Left ventricle myocardium inferior (tissue), 1 donor: ENCODE measurements around the gene PRIM2. TPM values are rescaled to one million over a fixed set of nuclear protein-coding genes. Genes with fewer than 3 reads are reported as not detected.
A peak's percentile ranks its signal among the peaks of the same experiment; 100 is the strongest.
"Not testable (repeated sequence)": the region's sequence is repeated elsewhere in the genome, so short reads cannot be mapped to it uniquely, and the experiment has no call there.

ENCODE experiments used
- DNase-seq: peaks from one replicate; pipeline ENCODE4 v3.0.0-alpha.2; 2020
- H3K27ac ChIP-seq: fragments of 200-600 bp; replicated peaks from 2 replicates; pipeline ENCODE4 v1.8.0; 2021
- H3K27me3 ChIP-seq: fragments of 200-600 bp; 2 replicates; pipeline ENCODE4 v1.8.0; 2021; ENCODE audit warnings: low read depth
- H3K36me3 ChIP-seq: fragments of 200-600 bp; 2 replicates; pipeline ENCODE4 v1.8.0; 2021
- H3K4me1 ChIP-seq: fragments of 200-600 bp; 2 replicates; pipeline ENCODE4 v1.8.0; 2021
- H3K4me3 ChIP-seq: fragments of 200-600 bp; 2 replicates; pipeline ENCODE4 v1.8.0; 2021; ENCODE audit warnings: mild to moderate bottlenecking, moderate library complexity
- H3K9me3 ChIP-seq: fragments of 200-600 bp; replicated peaks from 2 replicates; pipeline ENCODE4 v1.8.0; 2021
- intact Hi-C: fragments of 100-400 bp; cut with micrococcal nuclease; formaldehyde crosslinking; loops from one replicate; pipeline ENCODE4 v1.11.0; 2022
- total RNA-seq: library from RNA; stranded (reverse); fragmentation: NEBNext Ultra II Directional; extraction: Animal tissue kit (Norgen Biotek cat#: 25700); gene quantifications from one replicate; pipeline ENCODE4 v1.2.1, GENCODE V29; 2021
- TF ChIP-seq, protein P1 (sequence below): fragments of 200-600 bp; IDR thresholded peaks from 2 replicates; pipeline ENCODE4 v1.8.0; 2021; ENCODE audit warnings: antibody characterized with exemption, mild to moderate bottlenecking, borderline replicate concordance
- donor health status: DM: no; HTN: yes; CAD: no; lungs with severe emphysema.

Gene PRIM2
- total RNA-seq, 1 donor from 2014 or later, result 3.2 TPM

DNA sequence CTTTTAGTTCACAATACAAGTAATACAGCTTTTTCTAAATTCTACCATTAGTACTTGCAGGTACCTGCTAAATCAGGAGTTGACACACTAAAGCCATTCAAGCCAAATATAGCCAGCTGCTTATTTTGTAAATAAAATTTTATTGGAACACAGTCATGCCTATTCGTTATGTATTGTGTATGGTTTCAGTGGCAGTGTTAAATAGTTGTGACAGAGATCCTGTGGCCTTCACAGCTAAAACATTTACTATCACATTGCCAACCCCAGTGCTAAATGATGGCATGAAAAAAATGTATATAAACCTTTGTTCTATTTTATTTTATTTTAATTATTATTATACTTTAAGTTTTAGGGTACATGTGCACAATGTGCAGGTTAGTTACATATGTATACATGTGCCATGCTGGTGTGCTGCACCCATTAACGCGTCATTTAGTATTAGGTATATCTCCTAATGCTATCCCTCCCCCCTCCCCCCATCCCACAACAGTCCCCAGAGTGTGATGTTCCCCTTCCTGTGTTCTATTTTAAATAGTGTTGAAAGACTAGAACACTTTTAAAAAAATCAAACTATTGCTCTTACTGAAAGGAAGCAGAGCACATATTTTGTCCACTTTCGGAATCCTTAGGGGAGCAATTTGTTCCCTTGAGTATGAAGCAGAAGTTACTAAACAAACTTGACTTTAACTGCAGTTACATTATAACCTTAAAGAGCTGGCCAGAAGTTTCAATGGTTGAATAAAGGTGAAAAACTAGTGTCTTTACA lies 115.7 kb downstream of the PRIM2 start:
- TF ChIP-seq, protein P1, sequence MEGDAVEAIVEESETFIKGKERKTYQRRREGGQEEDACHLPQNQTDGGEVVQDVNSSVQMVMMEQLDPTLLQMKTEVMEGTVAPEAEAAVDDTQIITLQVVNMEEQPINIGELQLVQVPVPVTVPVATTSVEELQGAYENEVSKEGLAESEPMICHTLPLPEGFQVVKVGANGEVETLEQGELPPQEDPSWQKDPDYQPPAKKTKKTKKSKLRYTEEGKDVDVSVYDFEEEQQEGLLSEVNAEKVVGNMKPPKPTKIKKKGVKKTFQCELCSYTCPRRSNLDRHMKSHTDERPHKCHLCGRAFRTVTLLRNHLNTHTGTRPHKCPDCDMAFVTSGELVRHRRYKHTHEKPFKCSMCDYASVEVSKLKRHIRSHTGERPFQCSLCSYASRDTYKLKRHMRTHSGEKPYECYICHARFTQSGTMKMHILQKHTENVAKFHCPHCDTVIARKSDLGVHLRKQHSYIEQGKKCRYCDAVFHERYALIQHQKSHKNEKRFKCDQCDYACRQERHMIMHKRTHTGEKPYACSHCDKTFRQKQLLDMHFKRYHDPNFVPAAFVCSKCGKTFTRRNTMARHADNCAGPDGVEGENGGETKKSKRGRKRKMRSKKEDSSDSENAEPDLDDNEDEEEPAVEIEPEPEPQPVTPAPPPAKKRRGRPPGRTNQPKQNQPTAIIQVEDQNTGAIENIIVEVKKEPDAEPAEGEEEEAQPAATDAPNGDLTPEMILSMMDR, result no peak
- intact Hi-C loops, result no loop called here

DNA sequence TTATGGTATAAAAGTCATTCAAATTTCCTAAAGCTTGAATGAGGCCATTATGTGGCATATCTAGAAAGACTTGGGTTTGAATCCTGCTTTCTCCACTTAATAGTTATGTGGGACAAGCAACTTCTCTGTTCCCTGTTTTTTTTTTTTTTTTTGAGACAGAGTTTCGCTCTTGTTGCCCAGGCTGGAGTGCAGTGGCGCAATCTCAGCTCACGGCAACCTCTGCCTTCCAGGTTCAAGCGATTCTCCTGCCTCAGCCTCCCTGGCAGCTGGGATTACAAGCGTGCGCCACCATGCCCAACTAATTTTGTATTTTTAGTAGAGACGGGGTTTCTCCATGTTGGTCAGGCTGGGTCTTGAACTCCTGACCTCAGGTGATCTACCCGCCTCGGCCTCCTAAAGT lies 116.4 kb downstream of the PRIM2 start:
- Histone ChIP-seq H3K27ac (peak overlapping the region; percentile 27), H3K4me1 (peaks cover 29% of the 10 kb centered on the region)
- H3K9me3 ChIP-seq, H3K4me3 ChIP-seq, H3K36me3 ChIP-seq, intact Hi-C loops, DNase-seq, H3K27me3 ChIP-seq: not testable (repeated sequence)

More for the DNA sequence above, 115.7 kb downstream of the PRIM2 start:
- Histone ChIP-seq H3K27me3 (no peaks in the 10 kb centered on the region), H3K27ac (peak overlapping the region; percentile 27), H3K36me3 (no peaks in the 10 kb centered on the region), H3K4me1 (peaks cover 29% of the 10 kb centered on the region), H3K4me3 (no peak overlapping the region), H3K9me3 (no peaks in the 10 kb centered on the region)
- DNase-seq, result no peak

DNA sequence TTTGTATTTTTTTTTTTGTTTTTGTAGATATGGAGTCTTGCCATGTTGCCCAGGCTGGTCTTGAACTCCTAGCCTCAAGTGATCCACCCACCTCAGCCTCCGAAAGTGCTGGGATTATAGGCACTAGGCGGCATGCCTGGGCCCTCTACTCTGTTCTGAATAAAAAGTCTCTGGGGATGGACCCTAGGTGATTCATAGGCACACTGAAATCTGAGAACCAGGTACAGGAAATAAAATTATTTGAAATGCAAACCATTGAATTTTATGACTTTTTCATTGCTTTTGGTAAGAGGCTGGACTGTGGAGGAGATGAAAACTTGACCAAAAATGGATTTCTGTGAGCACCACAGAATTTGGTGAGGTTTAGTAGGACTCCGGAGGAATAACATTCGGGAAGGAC lies 117.5 kb downstream of the PRIM2 start:
- Histone ChIP-seq H3K4me3 (no peak overlapping the region), H3K27ac (no peak overlapping the region), H3K27me3 (no peaks in the 10 kb centered on the region), H3K9me3 (no peaks in the 10 kb centered on the region), H3K4me1 (peaks cover 29% of the 10 kb centered on the region), H3K36me3 (no peaks in the 10 kb centered on the region)
- TF ChIP-seq, protein P1, result no peak
- no peak for DNase-seq
- intact Hi-C loops, result no loop called here

DNA sequence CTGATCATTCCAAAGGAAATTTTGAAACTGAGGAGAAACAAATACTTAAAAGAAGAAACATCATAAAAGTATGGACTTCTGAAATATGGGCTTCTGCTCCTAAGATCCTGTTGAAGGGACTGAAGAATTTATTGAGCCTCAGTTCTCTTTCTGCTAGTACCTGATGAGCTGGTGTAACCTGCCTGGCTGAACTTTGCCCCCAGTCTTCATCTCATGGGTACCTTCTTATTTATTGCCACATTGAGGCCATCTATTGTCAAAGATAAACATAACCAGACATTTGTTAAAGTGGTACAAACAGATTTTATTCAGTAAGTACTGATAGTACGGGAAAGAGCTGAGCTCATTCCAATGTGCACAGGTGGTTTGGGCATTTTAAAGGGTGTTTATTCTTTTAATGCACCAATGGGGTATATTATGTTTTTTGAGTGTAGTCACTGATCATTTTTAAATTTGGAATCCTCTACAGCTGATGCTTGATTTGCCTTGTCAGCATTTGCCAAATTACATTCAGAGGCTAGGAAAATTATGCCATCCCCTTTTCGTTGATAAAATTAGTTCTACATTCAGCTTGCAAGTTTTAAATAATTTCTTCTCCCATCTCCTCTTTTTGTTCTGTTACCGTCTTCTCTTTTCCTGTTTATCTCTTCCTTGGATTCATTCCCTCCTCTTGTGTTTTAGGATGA lies 118.2 kb downstream of the PRIM2 start:
- H3K27me3 ChIP-seq, result no peaks in the 10 kb centered on the region
- intact Hi-C loops, result no loop called here
- no peaks in the 10 kb centered on the region for H3K9me3 ChIP-seq
- no peak overlapping the region for H3K27ac ChIP-seq
- TF ChIP-seq, protein P1, result no peak
- H3K4me1 ChIP-seq, result peaks cover 29% of the 10 kb centered on the region
- H3K36me3 ChIP-seq, result no peaks in the 10 kb centered on the region
- DNase-seq, result no peak
- H3K4me3 ChIP-seq, result no peak overlapping the region

GRCh38 chr6:57440735-57441134 lies 123.3 kb downstream of the PRIM2 start:
- H3K9me3 ChIP-seq, H3K27me3 ChIP-seq, H3K36me3 ChIP-seq, H3K27ac ChIP-seq, intact Hi-C loops, H3K4me3 ChIP-seq, H3K4me1 ChIP-seq, DNase-seq: not testable (repeated sequence)

DNA sequence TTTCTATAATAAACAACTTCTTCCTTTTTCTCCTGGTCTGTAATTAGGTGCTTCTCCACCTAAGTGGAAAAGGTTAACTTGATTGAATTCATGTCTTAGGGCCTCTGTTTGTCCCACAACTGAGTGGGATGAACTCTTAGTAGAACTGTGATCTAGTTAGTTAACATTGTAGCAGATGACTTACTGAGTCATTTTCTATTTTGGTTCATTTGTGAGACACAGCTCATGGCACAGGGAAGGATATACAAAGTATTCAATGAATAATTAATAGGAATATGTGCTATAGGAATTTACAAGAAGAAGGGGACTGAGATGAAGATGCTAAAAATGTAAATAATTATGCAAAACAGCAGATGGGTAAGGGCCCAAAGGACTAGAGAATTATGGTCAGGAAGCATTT lies 124.7 kb downstream of the PRIM2 start:
- H3K27ac ChIP-seq, intact Hi-C loops, DNase-seq, H3K36me3 ChIP-seq, H3K4me3 ChIP-seq, H3K27me3 ChIP-seq, H3K4me1 ChIP-seq, H3K9me3 ChIP-seq: not testable (repeated sequence)

DNA sequence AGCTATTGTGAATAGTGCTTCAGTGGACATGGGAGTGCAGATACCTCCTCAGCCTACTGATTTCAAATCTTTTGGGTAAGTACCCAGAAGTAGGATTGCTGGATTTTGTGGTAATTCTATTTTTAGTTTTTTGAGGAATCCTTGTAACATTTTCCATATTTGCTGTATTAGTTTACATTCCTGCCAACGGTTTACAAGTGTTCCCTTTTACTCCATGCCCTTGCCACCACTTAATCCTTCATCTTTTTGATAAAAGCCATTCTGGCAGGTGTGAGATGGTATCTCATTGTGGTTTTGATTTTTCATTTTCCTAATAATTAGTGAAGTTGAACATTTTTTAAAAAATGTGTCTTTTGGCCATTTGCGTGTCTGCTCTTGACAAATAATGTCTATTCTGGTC lies 125.8 kb downstream of the PRIM2 start:
- DNase-seq, H3K4me1 ChIP-seq, H3K27me3 ChIP-seq, H3K36me3 ChIP-seq, intact Hi-C loops, H3K4me3 ChIP-seq, H3K27ac ChIP-seq, H3K9me3 ChIP-seq: not testable (repeated sequence)

GRCh38 chr6:57444787-57445186 lies 127.4 kb downstream of the PRIM2 start:
- H3K36me3 ChIP-seq, H3K27ac ChIP-seq, H3K4me3 ChIP-seq, H3K27me3 ChIP-seq, intact Hi-C loops, H3K9me3 ChIP-seq, DNase-seq, H3K4me1 ChIP-seq: not testable (repeated sequence)

- H3K4me1 ChIP-seq, DNase-seq, H3K36me3 ChIP-seq, H3K27me3 ChIP-seq, intact Hi-C loops, H3K27ac ChIP-seq, H3K9me3 ChIP-seq, H3K4me3 ChIP-seq: not testable (repeated sequence)
Measured at GRCh38 chr6:57445379-57445778, 127.9 kb downstream of the PRIM2 start.

DNA sequence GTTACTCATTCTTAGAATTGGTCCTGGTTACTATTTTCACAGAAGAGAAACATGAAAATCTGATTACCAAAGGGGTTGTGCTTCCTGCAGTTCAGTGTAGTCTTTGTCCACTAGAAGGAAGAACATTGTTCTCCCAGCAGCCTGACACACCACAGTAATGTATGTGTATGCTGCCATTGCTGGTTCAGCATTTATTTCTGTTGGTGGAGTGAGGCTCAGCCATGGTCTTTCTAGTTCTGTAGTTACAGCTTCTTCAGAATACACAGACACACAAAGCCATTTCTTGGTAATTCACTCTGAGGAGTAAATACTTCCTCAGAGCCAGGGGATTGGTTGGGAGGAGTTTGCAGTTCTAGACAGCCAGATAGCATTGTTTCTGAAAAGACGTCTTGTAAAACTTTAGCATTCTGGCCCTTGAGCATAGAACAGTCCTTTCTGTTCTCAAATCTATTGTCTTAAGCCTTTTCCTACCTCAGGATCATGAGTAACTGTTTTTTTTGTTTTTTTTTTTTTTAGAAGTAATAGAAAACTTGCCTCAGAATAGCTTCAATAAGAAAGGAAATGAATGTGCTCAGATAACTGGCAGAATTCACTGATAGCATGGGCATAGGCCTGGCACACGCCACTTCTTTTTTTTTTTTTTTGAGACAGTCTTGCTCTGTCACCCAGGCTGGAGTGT lies 128.5 kb downstream of the PRIM2 start:
- H3K36me3 ChIP-seq, H3K9me3 ChIP-seq, H3K27ac ChIP-seq, H3K4me1 ChIP-seq, intact Hi-C loops, H3K4me3 ChIP-seq, DNase-seq, H3K27me3 ChIP-seq: not testable (repeated sequence)
